Smooth muscle cell (in vitro differentiated cells): ENCODE data around the gene SAPCD2. TPM values are rescaled to one million over a fixed set of nuclear protein-coding genes. Genes with fewer than 3 reads are reported as not detected.

ENCODE experiments used
- DNase-seq: peaks from one replicate; lab custom pipeline; 2025; ENCODE audit not compliant: unreplicated experiment; lab: John Stamatoyannopoulos, UW
- H2AFZ ChIP-seq: fragments of 200-600 bp; sonication (generic); 2 replicates; pipeline ENCODE4 v1.6.0; 2016; ENCODE audit warnings: antibody characterized with exemption, low read depth, mild to moderate bottlenecking
- H3F3A ChIP-seq: fragments of 200-600 bp; sonication (generic); 2 replicates; pipeline ENCODE4 v1.6.0; 2017; ENCODE audit warnings: antibody characterized with exemption, low read depth
- H3K27ac ChIP-seq: fragments of 200-600 bp; sonication (generic); 2 replicates; pipeline ENCODE4 v1.5.1; 2016; ENCODE audit warnings: low read depth, mild to moderate bottlenecking
- H3K27me3 ChIP-seq: fragments of 200-600 bp; sonication (generic); 2 replicates; pipeline ENCODE4 v1.6.1; 2016; ENCODE audit warnings: low read depth, mild to moderate bottlenecking
- H3K36me3 ChIP-seq: fragments of 200-600 bp; sonication (generic); 2 replicates; pipeline ENCODE4 v1.5.1; 2016; ENCODE audit warnings: low read depth
- H3K4me1 ChIP-seq: fragments of 200-600 bp; sonication (generic); 2 replicates; pipeline ENCODE4 v1.5.1; 2016; ENCODE audit warnings: low read depth
- H3K4me2 ChIP-seq: fragments of 200-600 bp; sonication (generic); 2 replicates; pipeline ENCODE4 v1.6.0; 2016; ENCODE audit warnings: mild to moderate bottlenecking
- H3K4me3 ChIP-seq: fragments of 200-600 bp; sonication (generic); 2 replicates; pipeline ENCODE4 v1.5.1; 2016; ENCODE audit warnings: mild to moderate bottlenecking
- H3K79me2 ChIP-seq: fragments of 200-600 bp; sonication (generic); 2 replicates; pipeline ENCODE4 v1.6.0; 2016; ENCODE audit warnings: low read depth, mild to moderate bottlenecking
- H3K9ac ChIP-seq: fragments of 200-600 bp; sonication (generic); 2 replicates; pipeline ENCODE4 v1.6.0; 2016; ENCODE audit warnings: low read depth
- H3K9me3 ChIP-seq: fragments of 200-600 bp; sonication (generic); replicated peaks from 2 replicates; pipeline ENCODE4 v1.5.1; 2016; ENCODE audit warnings: low read depth
- H4K20me1 ChIP-seq: fragments of 200-600 bp; sonication (generic); 2 replicates; pipeline ENCODE4 v1.6.0; 2016; ENCODE audit warnings: low read depth
- CTCF ChIP-seq: fragments of 200-600 bp; sonication (generic); IDR thresholded peaks from 2 replicates; pipeline ENCODE4 v1.5.1; 2017; ENCODE audit warnings: borderline replicate concordance, mild to moderate bottlenecking, antibody characterized with exemption; ENCODE audit not compliant: insufficient read depth, poor library complexity, severe bottlenecking
- WGBS: methylation state at CpG from one replicate; pipeline ENCODE4 v1.1.7; 2016; ENCODE audit warnings: low lambda C conversion rate; 5-methylcytosine and 5-hydroxymethylcytosine counted together
- polyA plus RNA-seq: library from polyadenylated mRNA; unstranded; fragments of >200 nt; fragmentation: Nextera tagmentation; extraction: Ambion mirVana; gene quantifications from 2 replicates; pipeline ENCODE4 v1.2.1, GENCODE V29; 2016
- total RNA-seq: library from RNA; depleted of rRNA; stranded (reverse); fragments of >200 nt; gene quantifications from 2 replicates; pipeline ENCODE4 v1.2.3, GENCODE V29; 2014

SAPCD2 gene
- total and polyA plus RNA-seq, 2 experiments from 2014 or later, result 1.9 to 3.9 TPM

- H2AFZ ChIP-seq, result no peak overlapping the region
- H3K27me3 ChIP-seq, result no peaks in the 10 kb centered on the region
- H3K36me3 ChIP-seq, result no peaks in the 10 kb centered on the region
- no peak overlapping the region for H3K4me2 ChIP-seq
- H3K9ac ChIP-seq, result no peak overlapping the region
- H4K20me1 ChIP-seq, result peaks cover 18% of the 10 kb centered on the region
- H3K79me2 ChIP-seq, result no peaks in the 10 kb centered on the region
- H3K9me3 ChIP-seq, result no peaks in the 10 kb centered on the region
- peaks cover 16% of the 10 kb centered on the region for H3K4me1 ChIP-seq
- peaks cover 3% of the 10 kb centered on the region for H3F3A ChIP-seq
- no peak overlapping the region for H3K4me3 ChIP-seq
- no peak for TF ChIP-seq CTCF
- WGBS, result 87% methylated on average over 11 of the region's 12 CpGs
- H3K27ac ChIP-seq, result no peak overlapping the region
- no peak for DNase-seq
Observed at GRCh38 chr9:137074657-137075274, 4.4 kb upstream of the SAPCD2 start.

GRCh38 chr9:137073992-137074399 is 3.6 kb upstream of the SAPCD2 start:
- Histone ChIP-seq H3K4me3 (no peak overlapping the region), H3K36me3 (no peaks in the 10 kb centered on the region), H3K79me2 (no peaks in the 10 kb centered on the region), H3K27ac (no peak overlapping the region), H3K9me3 (no peaks in the 10 kb centered on the region), H3F3A (peaks cover 3% of the 10 kb centered on the region), H3K4me2 (no peak overlapping the region), H3K9ac (no peak overlapping the region), H4K20me1 (peaks cover 10% of the 10 kb centered on the region), H2AFZ (no peak overlapping the region), H3K27me3 (peaks cover 6% of the 10 kb centered on the region), H3K4me1 (peaks cover 16% of the 10 kb centered on the region)
- DNase-seq, result no peak
- WGBS, result 95% methylated on average over 8 of the region's 8 CpGs
- no peak for TF ChIP-seq CTCF

GRCh38 chr9:137071282-137071681 is 925 bp upstream of the SAPCD2 start:
- no peak for TF ChIP-seq CTCF
- DNase-seq, result no peak
- peak overlapping the region; percentile 51 for H3K4me3 ChIP-seq
- H3K36me3 ChIP-seq, result no peaks in the 10 kb centered on the region
- peaks cover 6% of the 10 kb centered on the region for H3K27me3 ChIP-seq
- H4K20me1 ChIP-seq, result no peaks in the 10 kb centered on the region
- H3K27ac ChIP-seq, result no peak overlapping the region
- H3K9ac ChIP-seq, result no peak overlapping the region
- no peaks in the 10 kb centered on the region for H3F3A ChIP-seq
- no peaks in the 10 kb centered on the region for H3K79me2 ChIP-seq
- peaks cover 8% of the 10 kb centered on the region for H3K4me1 ChIP-seq
- no peaks in the 10 kb centered on the region for H3K9me3 ChIP-seq
- peak overlapping the region; percentile 95 for H3K4me2 ChIP-seq
- 91% methylated on average over 2 of the region's 2 CpGs for WGBS
- peak overlapping the region; percentile 51 for H2AFZ ChIP-seq

- H3K4me2 ChIP-seq, result peak overlapping the region; percentile 95
- H3K79me2 ChIP-seq, result no peaks in the 10 kb centered on the region
- H3K36me3 ChIP-seq, result no peaks in the 10 kb centered on the region
- TF ChIP-seq CTCF, result no peak
- H3K27ac ChIP-seq, result no peak overlapping the region
- DNase-seq, result no peak
- H3K4me3 ChIP-seq, result peak overlapping the region; percentile 51
- H3K9ac ChIP-seq, result no peak overlapping the region
- 23% methylated on average over 6 of the region's 6 CpGs for WGBS
- peaks cover 8% of the 10 kb centered on the region for H3K4me1 ChIP-seq
- H3K27me3 ChIP-seq, result peaks cover 6% of the 10 kb centered on the region
- peak overlapping the region; percentile 51 for H2AFZ ChIP-seq
- H3F3A ChIP-seq, result no peaks in the 10 kb centered on the region
- no peaks in the 10 kb centered on the region for H4K20me1 ChIP-seq
- no peaks in the 10 kb centered on the region for H3K9me3 ChIP-seq
Observed at GRCh38 chr9:137070906-137071275, 534 bp upstream of the SAPCD2 start.
